Breast epithelium (tissue), 3 donors: ENCODE measurements around the gene LCP1.

Source experiments
- POLR2A ChIP-seq: fragments of 450-650 bp; IDR thresholded peaks from one replicate; pipeline ENCODE4 v1.6.1; 2016; ENCODE audit warnings: antibody characterized with exemption, mild to moderate bottlenecking, moderate library complexity
- POLR2AphosphoS5 ChIP-seq, 3 donors: sonication (generic); formaldehyde crosslinking; IDR thresholded peaks; one replicate each; pipeline ENCODE4 v1.6.1; 2017; ENCODE audit warnings: antibody characterized with exemption in 3 of 3
- TF ChIP-seq, protein P1 (sequence below), 3 donors: fragments of 450-650 bp; IDR thresholded peaks; one replicate each; pipeline ENCODE4 v1.5.1; 2016 to 2017; ENCODE audit warnings: antibody characterized with exemption in 3 of 3, mild to moderate bottlenecking in 3 of 3, moderate library complexity in 3 of 3

DNA sequence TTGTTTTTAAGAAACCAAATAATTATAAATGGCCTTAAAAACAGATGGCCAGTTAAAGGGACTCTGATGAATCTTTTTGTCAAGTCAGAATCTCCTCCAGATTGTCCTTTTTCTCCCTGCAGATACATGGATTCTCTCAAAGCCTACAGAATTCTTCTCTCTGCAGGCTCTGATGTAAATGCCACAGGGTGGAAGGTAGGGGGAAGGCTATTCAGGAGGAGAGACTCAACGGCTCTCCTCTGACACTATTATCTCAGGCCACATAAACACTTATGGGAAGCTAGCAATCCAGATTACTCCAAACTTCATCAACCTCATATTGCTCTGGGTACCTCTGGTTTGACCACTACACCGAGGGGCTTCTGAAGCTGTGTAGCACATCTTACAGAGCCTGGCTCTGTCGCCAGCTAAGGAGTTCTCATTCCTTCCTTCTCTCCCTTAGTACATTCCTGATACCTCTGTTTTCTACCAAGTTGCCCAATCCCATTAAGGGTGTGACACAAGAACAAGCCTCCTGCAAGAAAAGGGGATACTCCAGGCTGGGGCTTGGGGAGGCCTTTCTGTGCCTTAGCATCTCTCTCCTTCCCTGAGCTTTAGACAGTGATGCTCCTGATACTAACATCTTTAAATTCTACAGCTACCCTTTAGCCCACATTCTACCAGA is 14.9 kb downstream of the LCP1 start:
- TF ChIP-seq, protein P1, sequence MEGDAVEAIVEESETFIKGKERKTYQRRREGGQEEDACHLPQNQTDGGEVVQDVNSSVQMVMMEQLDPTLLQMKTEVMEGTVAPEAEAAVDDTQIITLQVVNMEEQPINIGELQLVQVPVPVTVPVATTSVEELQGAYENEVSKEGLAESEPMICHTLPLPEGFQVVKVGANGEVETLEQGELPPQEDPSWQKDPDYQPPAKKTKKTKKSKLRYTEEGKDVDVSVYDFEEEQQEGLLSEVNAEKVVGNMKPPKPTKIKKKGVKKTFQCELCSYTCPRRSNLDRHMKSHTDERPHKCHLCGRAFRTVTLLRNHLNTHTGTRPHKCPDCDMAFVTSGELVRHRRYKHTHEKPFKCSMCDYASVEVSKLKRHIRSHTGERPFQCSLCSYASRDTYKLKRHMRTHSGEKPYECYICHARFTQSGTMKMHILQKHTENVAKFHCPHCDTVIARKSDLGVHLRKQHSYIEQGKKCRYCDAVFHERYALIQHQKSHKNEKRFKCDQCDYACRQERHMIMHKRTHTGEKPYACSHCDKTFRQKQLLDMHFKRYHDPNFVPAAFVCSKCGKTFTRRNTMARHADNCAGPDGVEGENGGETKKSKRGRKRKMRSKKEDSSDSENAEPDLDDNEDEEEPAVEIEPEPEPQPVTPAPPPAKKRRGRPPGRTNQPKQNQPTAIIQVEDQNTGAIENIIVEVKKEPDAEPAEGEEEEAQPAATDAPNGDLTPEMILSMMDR (IDR thresholded peaks at IDR 0.05) = no peak
- TF ChIP-seq POLR2A (no peak), POLR2AphosphoS5 (IDR thresholded peaks at IDR 0.05) (no peak)
